ENCODE measurements around the gene ROR1. TPM values are rescaled to one million over a fixed set of nuclear protein-coding genes. Genes with fewer than 3 reads are reported as not detected.

ROR1 gene
- total RNA-seq, 1 experiment from 2014 or later: 2.7 TPM

DNA sequence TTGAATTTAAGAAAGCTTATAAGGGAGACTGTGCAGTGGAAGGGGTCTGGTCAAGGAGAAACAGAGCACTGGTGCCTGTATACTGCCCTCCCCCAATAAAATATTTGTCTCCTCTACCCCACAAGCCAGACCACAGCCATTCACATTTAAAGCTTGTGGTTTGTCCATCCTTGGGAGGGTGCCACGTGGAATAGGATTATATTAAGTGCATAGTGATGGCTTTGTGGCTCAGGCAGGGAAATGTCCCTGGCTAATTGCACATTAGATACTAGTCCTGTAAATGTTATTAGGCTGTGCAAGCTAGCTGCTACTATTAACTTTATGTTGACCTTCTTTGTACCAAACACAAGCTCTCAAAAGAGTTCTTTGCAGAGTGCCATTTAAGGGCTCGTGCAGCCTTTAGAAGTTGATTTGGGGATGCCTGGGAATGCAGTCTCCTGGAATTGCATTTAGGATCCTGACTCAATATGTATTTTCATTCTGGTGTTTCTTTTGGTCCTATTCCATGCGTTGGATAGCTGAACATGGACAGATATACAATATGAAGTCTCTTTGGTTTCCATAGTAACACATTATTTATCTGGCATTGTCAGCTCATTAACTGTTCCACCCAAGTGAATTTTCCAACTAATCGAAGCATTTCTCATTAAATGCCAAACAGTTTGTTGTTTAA is 210.6 kb downstream of the ROR1 start:
- ATAC-seq (no peak), DNase-seq (ENCODE audit: low read depth, low spot score) (no peak)
- no TSS peak for BruUV-seq (replicated peaks)
- Histone ChIP-seq H3K4me2 (ENCODE audit: low read length) (no peak overlapping the region), H3K27me3 (ENCODE audit: insufficient read depth, low read length) (no peaks in the 10 kb centered on the region), H3K36me3 (ENCODE audit: control insufficient read depth in 1 of 2, insufficient read depth in 2 of 2, low read length in 2 of 2) (no peaks in the 10 kb centered on the region), H3K4me3 (replicated peaks in 1 of 2; ENCODE audit: low read depth in 1 of 2, low read length in 2 of 2) (no peak overlapping the region), H2AFZ (ENCODE audit: low read depth, low read length, poor library complexity, severe bottlenecking) (no peak overlapping the region), H3K4me1 (ENCODE audit: control insufficient read depth in 1 of 2, insufficient read depth in 2 of 2, low read length in 2 of 2) (peaks cover 11 to 15% of the 10 kb centered on the region in 2 experiments; a peak in 2 of 4 replicates), H3K9me3 (ENCODE audit: control insufficient read depth in 1 of 2, insufficient read depth in 1 of 2, low read depth in 1 of 2, low read length in 2 of 2) (no peaks in the 10 kb centered on the region), H3K79me2 (ENCODE audit: insufficient read depth, low read length) (no peaks in the 10 kb centered on the region), H3K9ac (ENCODE audit: low read length) (no peak overlapping the region), H4K20me1 (ENCODE audit: insufficient read depth) (no peaks in the 10 kb centered on the region), H3K27ac (ENCODE audit: low read depth, low read length) (no peak overlapping the region), H3K9me2 (ENCODE audit: insufficient read depth) (no peaks in the 10 kb centered on the region)
- intact Hi-C loops (cut with micrococcal nuclease): no loop called here
- TF ChIP-seq JUND (IDR thresholded peaks at IDR 0.05) (no peak), ZBTB33 (IDR thresholded peaks at IDR 0.05; ENCODE audit: extremely low read depth, insufficient replicate concordance, low read length) (no peak), CEBPB (IDR thresholded peaks at IDR 0.05; ENCODE audit: low read depth) (no peak), YY1 (IDR thresholded peaks at IDR 0.05; ENCODE audit: extremely low read depth, insufficient replicate concordance, low read depth, low read length) (no peak), FOSL1 (IDR thresholded peaks at IDR 0.05; ENCODE audit: low read depth) (no peak), ZNF274 (IDR thresholded peaks at IDR 0.05; ENCODE audit: low read depth, low read length) (no peak), MAX (IDR thresholded peaks at IDR 0.05) (no peak), REST (IDR thresholded peaks at IDR 0.05; ENCODE audit: low read depth) (no peak)
- RAD21 ChIA-PET (ENCODE audit: low non-redundant PET in 1 of 2, low total read pairs in 2 of 2, uncharacterized antibody in 2 of 2, unreplicated experiment in 2 of 2): no interaction called here
- POLR2A ChIA-PET: no interaction called here
- CTCF ChIA-PET: no interaction called here

Measured in HCT116 (cell line).